HT1080 (cell line): ENCODE measurements around the gene NOPCHAP1. TPM values are rescaled to one million over a fixed set of nuclear protein-coding genes. Genes with fewer than 3 reads are reported as not detected.
"Not testable (repeated sequence)": the region's sequence is repeated elsewhere in the genome, so short reads cannot be mapped to it uniquely, and the experiment has no call there.

ENCODE experiments used
- DNase-seq: peaks from one replicate; pipeline ENCODE4 v3.0.0-alpha.2; 2015; ENCODE audit warnings: low read depth
- total RNA-seq: library from RNA; depleted of rRNA; stranded (reverse); fragments of >200 nt; shearing (Covaris generic); gene quantifications from 2 replicates; pipeline ENCODE4 v1.2.3, GENCODE V29; 2014

Gene NOPCHAP1
- total RNA-seq, 1 experiment from 2014 or later, result 25.8 TPM

GRCh38 chr12:104964167-104964855, 21.8 kb upstream of the NOPCHAP1 start:
- DNase-seq, result no peak

- no peak for DNase-seq
These were observed 21.3 kb upstream of the NOPCHAP1 start for GRCh38 chr12:104964856-104965205.

GRCh38 chr12:104966677-104967076, 19.4 kb upstream of the NOPCHAP1 start:
- no peak for DNase-seq

- no peak for DNase-seq
These were observed 16.8 kb upstream of the NOPCHAP1 start for GRCh38 chr12:104969343-104969742.

- no peak for DNase-seq
These were observed 14.8 kb upstream of the NOPCHAP1 start for GRCh38 chr12:104971306-104971705.

GRCh38 chr12:104973250-104973649, 12.9 kb upstream of the NOPCHAP1 start:
- no peak for DNase-seq

- DNase-seq, result no peak
These were observed 11.4 kb upstream of the NOPCHAP1 start for GRCh38 chr12:104974626-104975290.

- DNase-seq, result peak; percentile 67
These were observed 10.4 kb upstream of the NOPCHAP1 start for GRCh38 chr12:104975587-104976343.

- DNase-seq, result no peak
These were observed 9.4 kb upstream of the NOPCHAP1 start for GRCh38 chr12:104976703-104977102.

- not testable (repeated sequence) for DNase-seq
These were observed 8.4 kb upstream of the NOPCHAP1 start for GRCh38 chr12:104977688-104978087.

- DNase-seq, result peak; percentile 34
These were observed 910 bp upstream of the NOPCHAP1 start for GRCh38 chr12:104985206-104985605.

GRCh38 chr12:104990950-104991349, 4.8 kb downstream of the NOPCHAP1 start:
- DNase-seq, result peak; percentile 17

GRCh38 chr12:104991565-104992128, 5.5 kb downstream of the NOPCHAP1 start:
- DNase-seq, result no peak

- peak; percentile 54 for DNase-seq
These were observed 8.2 kb downstream of the NOPCHAP1 start for GRCh38 chr12:104994336-104994735.

GRCh38 chr12:104997541-104997940, 11.4 kb downstream of the NOPCHAP1 start:
- no peak for DNase-seq

- DNase-seq, result no peak
These were observed 12.6 kb downstream of the NOPCHAP1 start for GRCh38 chr12:104998423-104999346.

GRCh38 chr12:104999347-104999685, 13.2 kb downstream of the NOPCHAP1 start:
- no peak for DNase-seq

GRCh38 chr12:105001476-105001875, 15.4 kb downstream of the NOPCHAP1 start:
- no peak for DNase-seq

GRCh38 chr12:105013892-105014291, 27.8 kb downstream of the NOPCHAP1 start:
- peak; percentile 40 for DNase-seq

- DNase-seq, result no peak
These were observed 28.5 kb downstream of the NOPCHAP1 start for GRCh38 chr12:105014603-105015002.

GRCh38 chr12:105015543-105015942, 29.4 kb downstream of the NOPCHAP1 start:
- DNase-seq, result no peak
